Dermis microvascular lymphatic vessel endothelial cell (primary cell): ENCODE data around the gene RASEF. TPM values are rescaled to one million over a fixed set of nuclear protein-coding genes. Genes with fewer than 3 reads are reported as not detected.

Source experiments
- DNase-seq, 2 donors: peaks; one replicate each; pipeline versions ENCODE4 v3.0.0 to v3.0.0-alpha.2; 2010; ENCODE audit warnings: low read depth in 2 of 2
- total RNA-seq: library from RNA; depleted of rRNA; stranded (reverse); fragments of >200 nt; gene quantifications from 2 replicates; pipeline ENCODE4 v1.2.1, GENCODE V29; 2014

Gene RASEF
- total RNA-seq, 1 donor from 2014 or later, result under 0.01 TPM

- no peak for DNase-seq
Measured at GRCh38 chr9:83013867-83014605, 48.9 kb downstream of the RASEF start.

- DNase-seq, result no peak
Measured at GRCh38 chr9:83012922-83013838, 49.8 kb downstream of the RASEF start.

GRCh38 chr9:83012168-83012921, 50.6 kb downstream of the RASEF start:
- no peak for DNase-seq

GRCh38 chr9:83011611-83012010, 51.3 kb downstream of the RASEF start:
- no peak for DNase-seq

GRCh38 chr9:83007521-83008300, 55.2 kb downstream of the RASEF start:
- DNase-seq, result no peak

- no peak for DNase-seq
Measured at GRCh38 chr9:83006378-83006777, 56.6 kb downstream of the RASEF start.

- DNase-seq, result no peak
Measured at GRCh38 chr9:83005963-83006362, 57.0 kb downstream of the RASEF start.

GRCh38 chr9:83005361-83005760, 57.6 kb downstream of the RASEF start:
- DNase-seq, result no peak

GRCh38 chr9:83002329-83002728, 60.6 kb downstream of the RASEF start:
- DNase-seq, result no peak

- DNase-seq, result no peak
Measured at GRCh38 chr9:83000765-83001164, 62.2 kb downstream of the RASEF start.

- DNase-seq, result no peak
Measured at GRCh38 chr9:82998409-82998808, 64.5 kb downstream of the RASEF start.

- DNase-seq, result no peak
Measured at GRCh38 chr9:82997476-82998140, 65.3 kb downstream of the RASEF start.

GRCh38 chr9:82996941-82997340, 66.0 kb downstream of the RASEF start:
- no peak for DNase-seq

- no peak for DNase-seq
Measured at GRCh38 chr9:82993856-82994605, 68.9 kb downstream of the RASEF start.

- peak in 1 of 2 donors; percentile 24 for DNase-seq
Measured at GRCh38 chr9:82991671-82992070, 71.3 kb downstream of the RASEF start.

- DNase-seq, result peak; percentile 23 to 32
Measured at GRCh38 chr9:82989929-82990328, 73.0 kb downstream of the RASEF start.

GRCh38 chr9:82988488-82988887, 74.5 kb downstream of the RASEF start:
- no peak for DNase-seq

GRCh38 chr9:82987370-82988189, 75.4 kb downstream of the RASEF start:
- DNase-seq, result no peak

GRCh38 chr9:82981552-82981951, 81.4 kb downstream of the RASEF start:
- DNase-seq, result no peak
